ENCODE measurements around the gene AFF4. TPM values are rescaled to one million over a fixed set of nuclear protein-coding genes. Genes with fewer than 3 reads are reported as not detected.

The AFF4 gene
- total RNA-seq, 1 experiment from 2014 or later, result 58.1 TPM

- TF ChIP-seq ARID4B (CRISPR knock-in tag; IDR thresholded peaks at IDR 0.05; ENCODE audit: borderline replicate concordance) (no peak; the same call in 1 of the 2 replicates), ATF6 (CRISPR knock-in tag; IDR thresholded peaks at IDR 0.05) (no peak), ZSCAN18 (CRISPR knock-in tag; IDR thresholded peaks at IDR 0.05) (no peak), ETV6 (CRISPR knock-in tag; IDR thresholded peaks at IDR 0.05) (0 out of 2 replicates have a peak, but pooled peaks have one; percentile 59), SMAD4 (CRISPR knock-in tag; IDR thresholded peaks at IDR 0.05) (no peak), ZNF671 (CRISPR knock-in tag; IDR thresholded peaks at IDR 0.05) (no peak), MAX (CRISPR knock-in tag; IDR thresholded peaks at IDR 0.05) (no peak), ZNF423 (CRISPR knock-in tag; IDR thresholded peaks at IDR 0.05) (no peak), TCF7 (CRISPR knock-in tag; IDR thresholded peaks at IDR 0.05; ENCODE audit: low read depth) (no peak), ZNF263 (CRISPR knock-in tag; IDR thresholded peaks at IDR 0.05; ENCODE audit: low read depth) (no peak), CDX4 (CRISPR knock-in tag; IDR thresholded peaks at IDR 0.05; ENCODE audit: borderline replicate concordance) (no peak), EMX1 (CRISPR knock-in tag; IDR thresholded peaks at IDR 0.05) (no peak), AFF4 (CRISPR knock-in tag; IDR thresholded peaks at IDR 0.05; ENCODE audit: borderline replicate concordance) (no peak), STAT6 (CRISPR knock-in tag; conservative IDR thresholded peaks at IDR 0.05; ENCODE audit: low read depth) (no peak), TEAD1 (CRISPR knock-in tag; IDR thresholded peaks at IDR 0.05) (0 out of 2 replicates have a peak, but pooled peaks have one; percentile 19), ZNF532 (CRISPR knock-in tag; IDR thresholded peaks at IDR 0.05; ENCODE audit: borderline replicate concordance) (no peak), IRF1 (CRISPR knock-in tag; IDR thresholded peaks at IDR 0.05) (no peak)
Observed at GRCh38 chr5:132830436-132831094, 132.9 kb downstream of the AFF4 start, which contains the start of gene SHROOM1 (continued).
